GM12878 (cell line): ENCODE results near the gene BAG1. TPM values are rescaled to one million over a fixed set of nuclear protein-coding genes. Genes with fewer than 3 reads are reported as not detected.

ENCODE experiments used
- ATAC-seq: fragments of 200-7000 bp; cut with Tn5 transposase; 3 replicates; pipeline ENCODE4 v1.9.1; 2020; ENCODE audit warnings: mild to moderate bottlenecking, moderate library complexity
- BruUV-seq: library from RNA; stranded (reverse); fragments of 400-500 nt; replicated peaks from 2 replicates; lab custom pipeline; 2021; lab: Mats Ljungman, UMichigan
- CTCF ChIA-PET: fragments of 300-600 bp; sonication (Branson Sonifier 250); formaldehyde crosslinking; extraction: SDS; loops from one replicate; lab custom pipeline; 2021; ENCODE audit warnings: inconsistent platforms; lab: Yijun Ruan, JAX
- POLR2A ChIA-PET: fragments of 350-600 bp; formaldehyde crosslinking; extraction: SDS; loops from one replicate; lab custom pipeline; 2021; ENCODE audit warnings: inconsistent platforms; lab: Charles Lee
- RAD21 ChIA-PET: fragments of 300-600 bp; sonication (Branson Sonifier 250); formaldehyde crosslinking; loops from one replicate; lab custom pipeline; 2023; ENCODE audit warnings: antibody characterized with exemption; ENCODE audit not compliant: unreplicated experiment; lab: Charles Lee
- SMC1A ChIA-PET: fragments of 300-600 bp; sonication (Branson Sonifier 250); formaldehyde crosslinking; loops from one replicate; lab custom pipeline; 2023; ENCODE audit not compliant: unreplicated experiment, uncharacterized antibody; lab: Charles Lee
- DNase-seq: peaks from one replicate; pipeline ENCODE4 v3.0.0-alpha.2; 2011; ENCODE audit warnings: low read depth, low spot score
- FAIRE-seq: peaks from 3 replicates; lab custom pipeline; 2011; peaks lifted over from hg19 to GRCh38; lab: Jason Lieb, UNC
- H2AFZ ChIP-seq: 2 replicates; pipeline ENCODE4 v1.6.0; 2011; ENCODE audit warnings: low read depth, low read length, control low read depth; ENCODE audit not compliant: control insufficient read depth
- H3K27ac ChIP-seq: 2 replicates; pipeline ENCODE4 v1.5.1; 2011; ENCODE audit warnings: control low read depth; ENCODE audit not compliant: control insufficient read depth, insufficient read depth
- H3K27me3 ChIP-seq, 2 experiments: replicated peaks in 1 of 2; 2 replicates each; pipeline versions ENCODE4 v1.6.0 to v1.6.1; 2011; ENCODE audit warnings: low read length in 1 of 2; ENCODE audit not compliant: control insufficient read depth in 2 of 2, insufficient read depth in 2 of 2
- H3K36me3 ChIP-seq, 2 experiments: 2 replicates each; pipeline ENCODE4 v1.5.1; 2011; ENCODE audit warnings: low read length in 1 of 2; ENCODE audit not compliant: control insufficient read depth in 2 of 2, insufficient read depth in 2 of 2
- H3K4me1 ChIP-seq: 2 replicates; pipeline ENCODE4 v1.6.1; 2011; ENCODE audit warnings: mild to moderate bottlenecking, low read length, moderate library complexity, mixed read lengths; ENCODE audit not compliant: control insufficient read depth, insufficient read depth
- H3K4me2 ChIP-seq: 2 replicates; pipeline ENCODE4 v1.6.0; 2011; ENCODE audit warnings: control low read depth; ENCODE audit not compliant: control insufficient read depth, insufficient read depth
- H3K4me3 ChIP-seq: fragments of 200-600 bp; sonication (generic); 2 replicates; pipeline ENCODE4 v1.5.1; 2016
- H3K79me2 ChIP-seq: 2 replicates; pipeline ENCODE4 v1.6.0; 2011; ENCODE audit warnings: low read length; ENCODE audit not compliant: control insufficient read depth, insufficient read depth
- H3K9ac ChIP-seq: 2 replicates; pipeline ENCODE4 v1.8.0; 2011; ENCODE audit warnings: low read length, control low read depth, mixed read lengths; ENCODE audit not compliant: control insufficient read depth, insufficient read depth
- H3K9me3 ChIP-seq: replicated peaks from 3 replicates; pipeline ENCODE4 v1.5.1; 2011; ENCODE audit warnings: mild to moderate bottlenecking, low read length; ENCODE audit not compliant: control insufficient read depth, insufficient read depth
- H4K20me1 ChIP-seq: 2 replicates; pipeline ENCODE4 v1.6.0; 2011; ENCODE audit not compliant: control insufficient read depth, insufficient read depth
- ATF3 ChIP-seq: IDR thresholded peaks from 2 replicates; pipeline ENCODE4 v1.6.1; 2011; ENCODE audit warnings: low read depth, mild to moderate bottlenecking, low read length, moderate library complexity, borderline replicate concordance; ENCODE audit errors: extremely low read depth
- CEBPZ ChIP-seq: fragments of 150-350 bp; IDR thresholded peaks from 2 replicates; pipeline ENCODE4 v1.6.1; 2016; ENCODE audit warnings: low read depth, low read length
- EGR1 ChIP-seq, 2 experiments: IDR thresholded peaks; 1 replicate in 1 of 2; 2 replicates in 1 of 2; pipeline ENCODE4 v1.6.1; 2011 to 2012; ENCODE audit warnings: low read depth in 2 of 2, low read length in 2 of 2, borderline replicate concordance in 1 of 2, mild to moderate bottlenecking in 1 of 2, moderate library complexity in 1 of 2
- ESRRA ChIP-seq: IDR thresholded peaks from 2 replicates; pipeline ENCODE4 v1.6.1; 2012; ENCODE audit warnings: mild to moderate bottlenecking, low read length, improper control_type of control experiment
- HCFC1 ChIP-seq: fragments of 150-350 bp; IDR thresholded peaks from 2 replicates; pipeline ENCODE4 v1.6.1; 2014; ENCODE audit warnings: low read length
- NFYB ChIP-seq: IDR thresholded peaks from 2 replicates; pipeline ENCODE4 v1.6.1; 2011; ENCODE audit warnings: low read depth, mild to moderate bottlenecking, low read length, improper control_type of control experiment, moderate library complexity; ENCODE audit not compliant: insufficient read depth
- PKNOX1 ChIP-seq: fragments of 450-650 bp; IDR thresholded peaks from 2 replicates; pipeline ENCODE4 v1.6.1; 2016; ENCODE audit warnings: mild to moderate bottlenecking
- POLR2AphosphoS5 ChIP-seq: IDR thresholded peaks from 2 replicates; pipeline ENCODE4 v1.6.1; 2011; ENCODE audit warnings: mild to moderate bottlenecking, low read length, inconsistent platforms
- RFX5 ChIP-seq: IDR thresholded peaks from 2 replicates; pipeline ENCODE4 v1.6.1; 2011; ENCODE audit warnings: low read depth, low read length, improper control_type of control experiment
- USF1 ChIP-seq: IDR thresholded peaks from 2 replicates; pipeline ENCODE4 v1.6.1; 2011; ENCODE audit warnings: borderline replicate concordance, low read depth, mild to moderate bottlenecking, moderate library complexity, mixed read lengths, low read length; ENCODE audit not compliant: insufficient read depth; ENCODE audit errors: extremely low read length
- USF2 ChIP-seq: IDR thresholded peaks from 2 replicates; pipeline ENCODE4 v1.6.1; 2011; ENCODE audit warnings: low read depth, low read length, improper control_type of control experiment, borderline replicate concordance
- WGBS: methylation state at CpG from one replicate; pipeline ENCODE4 v1.1.6; 2016; ENCODE audit warnings: low lambda C conversion rate; ENCODE audit not compliant: insufficient replicate concordance, insufficient coverage; ENCODE audit errors: missing lambda C conversion rate; 5-methylcytosine and 5-hydroxymethylcytosine counted together
- in situ Hi-C: fragments of 300-500 bp; cut with MboI; formaldehyde crosslinking; loops from 9 replicates; pipeline ENCODE4 v1.14.3; 2018; ENCODE audit warnings: mixed read lengths
- intact Hi-C: fragments of 100-400 bp; cut with micrococcal nuclease; formaldehyde crosslinking; loops from one replicate; pipeline ENCODE4 v1.14.2; 2022; ENCODE audit not compliant: unreplicated experiment
- polyA plus RNA-seq, 11 experiments: library from polyadenylated mRNA; depleted of rRNA in 4 of 11; unstranded in 6 of 11; stranded (reverse) in 5 of 11; fragments of >200 nt; fragmentation: Nextera tagmentation in 4 of 11; fragmentation: Illumina TruSeq in 1 of 11; extraction: Ambion mirVana in 4 of 11; extraction: Trizol in 1 of 11; gene quantifications; 1 replicate in 1 of 11; 2 replicates in 10 of 11; pipeline versions ENCODE4 v1.2.1 to v1.2.3, GENCODE V29; 2011 to 2016; ENCODE audit warnings: inconsistent platforms in 2 of 11, missing spikeins in 2 of 11, low read depth in 1 of 11
- total RNA-seq, 4 experiments: library from RNA; depleted of rRNA in 3 of 4; stranded (reverse); fragments of >200 nt in 3 of 4; fragmentation: Illumina TruSeq in 1 of 4; extraction: Trizol in 1 of 4; gene quantifications; 2 replicates each; pipeline versions ENCODE4 v1.2.1 to v1.2.3, GENCODE V29; 2013 to 2021

The BAG1 gene
- total and polyA plus RNA-seq, 10 of the 15 experiments (the other 5 are each of a cell fraction or from before 2014, with no cell fraction given) = 11.6 to 135 (median 68.9) TPM

- TF ChIP-seq USF1 (no peak), RFX5 (no peak), ESRRA (no peak), EGR1 (IDR thresholded peaks at IDR 0.05; ENCODE audit: borderline replicate concordance in 1 of 2, low read depth in 2 of 2, low read length in 2 of 2) (no peak), ATF3 (no peak)
- TF ChIP-seq, all 136 proteins: peak for 2
Observed at GRCh38 chr9:33291031-33291397, 26.5 kb upstream of the BAG1 start (continued).

GRCh38 chr9:33290247-33291030 is 25.9 kb upstream of the BAG1 start, which contains the start of gene NFX1:
NFX1 (plus strand) TSS chr9:33290516; CDS start chr9:33290573, 57 bp downstream.
- ATAC-seq (peak; percentile 92), DNase-seq (peak; percentile 94), FAIRE-seq (peak; percentile 98)
- peaks cover 0 to 14% of the 10 kb centered on the region in 2 experiments; a peak in 1 of 4 replicates for H3K36me3 ChIP-seq
- peaks cover 16% of the 10 kb centered on the region for H3K4me1 ChIP-seq
- peaks cover 52% of the 10 kb centered on the region for H3K79me2 ChIP-seq
- RAD21 ChIA-PET = interaction anchor here (0.6 to 1.7 kb wide), 10 partner anchors 12 to 265 kb away, joined by 3 to 6 read pairs (median 3); partner anchors contain the start of genes B4GALT1, BAG1, CHMP5 and DNAJA1
- H4K20me1 ChIP-seq = no peaks in the 10 kb centered on the region
- H3K4me2 ChIP-seq = peak within 1 kb of the TSS; percentile 87
- intact Hi-C loops (loop anchor here (1.0 to 10.0 kb wide), 2 partner anchors 26 to 126 kb away; partner anchors contain the start of genes B4GALT1 and BAG1), in situ Hi-C loops (no loop called here)
- 2% methylated on average over 59 of the region's 63 CpGs for WGBS
- POLR2A ChIA-PET = interaction anchor here (0.7 to 1.5 kb wide), 9 partner anchors 8 to 264 kb away, joined by 3 to 10 read pairs (median 4); partner anchors contain the start of genes BAG1 and NOL6
- peak within 1 kb of the TSS; percentile 91 for H2AFZ ChIP-seq
- CTCF ChIA-PET = interaction anchor here (0.7 to 1.7 kb wide), 7 partner anchors 10 to 163 kb away, joined by 3 to 7 read pairs (median 3); no protein-coding TSS in a partner anchor
- H3K27me3 ChIP-seq = no peaks in the 10 kb centered on the region
- H3K27ac ChIP-seq = peak within 1 kb of the TSS; percentile 100
- no peaks in the 10 kb centered on the region for H3K9me3 ChIP-seq
- TSS peak; percentile 61 for BruUV-seq
- H3K9ac ChIP-seq = peak within 1 kb of the TSS; percentile 99
- SMC1A ChIA-PET = interaction anchor here (0.6 to 1.0 kb wide), 5 partner anchors 12 to 183 kb away, joined by 3 to 5 read pairs (median 3); partner anchors contain the start of gene NOL6
- H3K4me3 ChIP-seq = peak within 1 kb of the TSS; percentile 77
- peak; percentile 97 for TF ChIP-seq POLR2AphosphoS5
- no peak for TF ChIP-seq CEBPZ
- TF ChIP-seq NFYB = no peak
- TF ChIP-seq USF2 = peak; percentile 96
- TF ChIP-seq HCFC1 = peak; percentile 84
- TF ChIP-seq PKNOX1 = peak; percentile 9; the same call in 1 of the 2 replicates
